Measurements from ENCODE around the gene KCNJ4.
"Not testable (repeated sequence)": the region's sequence is repeated elsewhere in the genome, so short reads cannot be mapped to it uniquely, and the experiment has no call there.

The KCNJ4 gene

DNA sequence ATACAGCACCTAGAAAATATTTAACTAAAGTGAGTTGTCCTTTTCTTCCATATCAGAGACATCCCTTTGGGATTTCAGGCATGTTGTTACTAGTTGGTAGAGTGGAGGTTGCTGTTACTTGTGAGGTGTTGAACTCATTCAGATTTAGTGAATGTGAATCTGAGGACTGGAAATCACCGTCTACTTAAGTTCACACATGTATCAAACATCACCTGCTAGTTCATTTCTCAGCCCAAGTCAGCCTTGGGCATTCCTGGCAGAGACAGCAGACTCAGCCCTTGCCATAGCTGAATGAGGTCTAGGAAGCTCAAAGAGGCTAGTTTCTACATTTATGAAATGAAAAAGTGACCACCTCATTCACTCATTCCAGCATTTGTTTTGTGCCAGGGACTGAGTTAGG, 22.6 kb upstream of the KCNJ4 start:
- peaks cover 11% of the 10 kb centered on the region; the same call in 1 of the 2 replicates for H3K36me3 ChIP-seq (ENCODE audit: insufficient read depth, low read length)
- H2AFZ ChIP-seq (ENCODE audit: low read length) = no peak overlapping the region
- no peaks in the 10 kb centered on the region for H3K9me3 ChIP-seq (ENCODE audit: insufficient read depth, low read depth, low read length)

DNA sequence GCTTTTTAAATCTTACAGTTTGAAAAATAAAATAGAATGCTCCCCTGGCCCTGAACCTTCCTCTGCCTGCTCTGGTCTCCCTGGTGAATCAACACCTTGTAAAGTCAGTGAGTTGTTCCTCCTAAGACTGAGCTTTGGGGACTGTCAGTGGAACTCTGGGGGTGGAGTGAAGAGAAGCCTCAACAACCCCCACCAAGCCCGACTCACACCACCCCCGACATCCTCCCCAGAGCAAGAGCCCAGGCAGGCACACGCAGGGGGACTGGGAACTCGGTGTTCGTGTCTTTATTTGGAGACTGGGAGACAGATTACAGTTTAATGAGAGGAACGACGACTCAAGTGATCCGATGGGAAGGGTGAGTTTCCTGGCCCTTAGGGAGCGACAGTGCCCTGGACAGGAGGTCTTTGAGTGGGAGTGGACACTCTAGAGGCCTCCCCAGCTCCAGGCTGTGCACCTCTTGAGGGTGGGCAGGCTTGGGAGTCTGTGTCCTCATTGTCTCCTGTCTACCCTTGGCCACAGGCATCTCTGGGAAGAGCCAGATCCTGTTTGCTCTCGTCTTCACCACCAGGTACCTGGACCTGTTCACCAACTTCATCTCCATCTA, 19.1 kb upstream of the KCNJ4 start:
- Histone ChIP-seq H3K36me3 (ENCODE audit: insufficient read depth, low read length) (no peaks in the 10 kb centered on the region), H3F3A (ENCODE audit: low read depth) (no peaks in the 10 kb centered on the region), H3K4me3 (ENCODE audit: low read length, poor library complexity, severe bottlenecking) (no peak overlapping the region), H3K9me2 (replicated peaks; ENCODE audit: low read depth, low read length) (no peaks in the 10 kb centered on the region), H3K4me1 (ENCODE audit: insufficient read depth, low read length, poor library complexity, severe bottlenecking) (no peaks in the 10 kb centered on the region), H3K79me2 (ENCODE audit: insufficient read depth, low read length) (no peaks in the 10 kb centered on the region), H3K27me3 (ENCODE audit: insufficient read depth, low read length, poor library complexity, severe bottlenecking) (no peaks in the 10 kb centered on the region), H2AFZ (ENCODE audit: low read length) (no peak overlapping the region), H3K4me2 (ENCODE audit: low read depth, low read length, poor library complexity, severe bottlenecking) (no peak overlapping the region), H3K9me3 (ENCODE audit: insufficient read depth, low read depth, low read length) (no peaks in the 10 kb centered on the region), H4K20me1 (ENCODE audit: insufficient read depth, low read length, poor library complexity, severe bottlenecking) (no peaks in the 10 kb centered on the region), H3K9ac (ENCODE audit: low read depth, low read length, poor library complexity, severe bottlenecking) (no peak overlapping the region)
- no peak for TF ChIP-seq EZH2phosphoT487 (IDR thresholded peaks at IDR 0.05; ENCODE audit: borderline replicate concordance)
- TF ChIP-seq, protein P1, sequence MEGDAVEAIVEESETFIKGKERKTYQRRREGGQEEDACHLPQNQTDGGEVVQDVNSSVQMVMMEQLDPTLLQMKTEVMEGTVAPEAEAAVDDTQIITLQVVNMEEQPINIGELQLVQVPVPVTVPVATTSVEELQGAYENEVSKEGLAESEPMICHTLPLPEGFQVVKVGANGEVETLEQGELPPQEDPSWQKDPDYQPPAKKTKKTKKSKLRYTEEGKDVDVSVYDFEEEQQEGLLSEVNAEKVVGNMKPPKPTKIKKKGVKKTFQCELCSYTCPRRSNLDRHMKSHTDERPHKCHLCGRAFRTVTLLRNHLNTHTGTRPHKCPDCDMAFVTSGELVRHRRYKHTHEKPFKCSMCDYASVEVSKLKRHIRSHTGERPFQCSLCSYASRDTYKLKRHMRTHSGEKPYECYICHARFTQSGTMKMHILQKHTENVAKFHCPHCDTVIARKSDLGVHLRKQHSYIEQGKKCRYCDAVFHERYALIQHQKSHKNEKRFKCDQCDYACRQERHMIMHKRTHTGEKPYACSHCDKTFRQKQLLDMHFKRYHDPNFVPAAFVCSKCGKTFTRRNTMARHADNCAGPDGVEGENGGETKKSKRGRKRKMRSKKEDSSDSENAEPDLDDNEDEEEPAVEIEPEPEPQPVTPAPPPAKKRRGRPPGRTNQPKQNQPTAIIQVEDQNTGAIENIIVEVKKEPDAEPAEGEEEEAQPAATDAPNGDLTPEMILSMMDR (conservative IDR thresholded peaks at IDR 0.05; ENCODE audit: low read length) = no peak

More for the DNA sequence above, 22.6 kb upstream of the KCNJ4 start:
- no peaks in the 10 kb centered on the region for H3K9me2 ChIP-seq (replicated peaks; ENCODE audit: low read depth, low read length)
- no peaks in the 10 kb centered on the region for H4K20me1 ChIP-seq (ENCODE audit: insufficient read depth, low read length, poor library complexity, severe bottlenecking)
- H3K79me2 ChIP-seq (ENCODE audit: insufficient read depth, low read length) = no peaks in the 10 kb centered on the region
- H3K4me2 ChIP-seq (ENCODE audit: low read depth, low read length, poor library complexity, severe bottlenecking) = no peak overlapping the region
- no peak overlapping the region for H3K9ac ChIP-seq (ENCODE audit: low read depth, low read length, poor library complexity, severe bottlenecking)
- no peak overlapping the region for H3K4me3 ChIP-seq (ENCODE audit: low read length, poor library complexity, severe bottlenecking)
- no peaks in the 10 kb centered on the region for H3K4me1 ChIP-seq (ENCODE audit: insufficient read depth, low read length, poor library complexity, severe bottlenecking)
- H3F3A ChIP-seq (ENCODE audit: low read depth) = no peaks in the 10 kb centered on the region
- TF ChIP-seq EZH2phosphoT487 (IDR thresholded peaks at IDR 0.05; ENCODE audit: borderline replicate concordance) = no peak
- TF ChIP-seq, protein P1 (conservative IDR thresholded peaks at IDR 0.05; ENCODE audit: low read length) = no peak
- H3K27me3 ChIP-seq (ENCODE audit: insufficient read depth, low read length, poor library complexity, severe bottlenecking) = no peaks in the 10 kb centered on the region

DNA sequence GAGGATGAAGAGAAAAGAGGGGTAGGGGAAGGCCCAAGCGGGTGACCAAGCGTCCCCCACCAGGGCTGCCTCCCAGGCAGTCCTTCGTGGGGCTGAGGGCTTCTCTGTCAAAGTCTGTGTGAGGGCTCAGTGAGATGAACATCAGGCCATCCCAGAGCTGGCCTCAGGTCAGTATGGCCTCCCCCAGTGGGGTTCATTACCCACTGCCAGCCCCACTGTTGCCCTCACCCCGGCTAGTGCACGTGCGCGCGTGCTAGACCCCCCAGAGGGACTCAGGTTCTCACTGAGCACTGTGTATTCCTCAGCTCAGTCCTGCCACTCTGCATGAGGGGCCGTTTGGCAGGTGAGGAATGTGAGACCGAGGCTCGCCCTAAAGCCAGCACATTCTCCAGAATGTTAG, 16.2 kb upstream of the KCNJ4 start:
- Histone ChIP-seq H3K4me2 (ENCODE audit: low read depth, low read length, poor library complexity, severe bottlenecking) (no peak overlapping the region), H3K79me2 (ENCODE audit: insufficient read depth, low read length) (no peaks in the 10 kb centered on the region), H3K27me3 (ENCODE audit: insufficient read depth, low read length, poor library complexity, severe bottlenecking) (peaks cover 6% of the 10 kb centered on the region), H3K9ac (ENCODE audit: low read depth, low read length, poor library complexity, severe bottlenecking) (no peak overlapping the region), H3K9me2 (replicated peaks; ENCODE audit: low read depth, low read length) (no peaks in the 10 kb centered on the region), H4K20me1 (ENCODE audit: insufficient read depth, low read length, poor library complexity, severe bottlenecking) (no peaks in the 10 kb centered on the region), H3F3A (ENCODE audit: low read depth) (no peaks in the 10 kb centered on the region), H3K4me1 (ENCODE audit: insufficient read depth, low read length, poor library complexity, severe bottlenecking) (no peaks in the 10 kb centered on the region), H3K9me3 (ENCODE audit: insufficient read depth, low read depth, low read length) (no peaks in the 10 kb centered on the region), H3K4me3 (ENCODE audit: low read length, poor library complexity, severe bottlenecking) (no peak overlapping the region), H2AFZ (ENCODE audit: low read length) (no peak overlapping the region), H3K36me3 (ENCODE audit: insufficient read depth, low read length) (no peaks in the 10 kb centered on the region)
- TF ChIP-seq EZH2phosphoT487 (IDR thresholded peaks at IDR 0.05; ENCODE audit: borderline replicate concordance) = no peak
- TF ChIP-seq, protein P1 (conservative IDR thresholded peaks at IDR 0.05; ENCODE audit: low read length) = no peak

DNA sequence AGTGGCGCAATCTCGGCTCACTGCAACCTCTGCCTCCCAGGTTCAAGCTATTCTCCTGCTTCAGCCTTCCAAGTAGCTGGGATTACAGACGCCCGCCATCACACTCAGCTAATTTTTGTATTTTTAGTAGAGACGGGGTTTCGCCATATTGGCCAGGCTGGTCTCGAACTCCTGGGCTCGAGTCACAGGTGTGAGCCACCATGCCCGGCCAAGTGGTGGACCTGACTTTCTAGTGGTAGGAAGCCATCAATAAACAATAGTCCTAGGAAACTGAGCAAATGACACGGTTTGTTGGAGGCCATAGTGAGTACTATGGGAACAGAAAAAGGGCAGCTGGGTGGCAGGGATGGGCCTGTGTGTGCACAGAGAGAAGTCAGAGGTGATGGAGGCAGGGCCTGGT, 15.2 kb upstream of the KCNJ4 start:
- H4K20me1 ChIP-seq (ENCODE audit: insufficient read depth, low read length, poor library complexity, severe bottlenecking); H3K36me3 ChIP-seq (ENCODE audit: insufficient read depth, low read length); H3K4me1 ChIP-seq (ENCODE audit: insufficient read depth, low read length, poor library complexity, severe bottlenecking); H3K4me2 ChIP-seq (ENCODE audit: low read depth, low read length, poor library complexity, severe bottlenecking); H3K79me2 ChIP-seq (ENCODE audit: insufficient read depth, low read length); H3F3A ChIP-seq (ENCODE audit: low read depth); H2AFZ ChIP-seq (ENCODE audit: low read length); H3K4me3 ChIP-seq (ENCODE audit: low read length, poor library complexity, severe bottlenecking); H3K9me3 ChIP-seq (ENCODE audit: insufficient read depth, low read depth, low read length); H3K27me3 ChIP-seq (ENCODE audit: insufficient read depth, low read length, poor library complexity, severe bottlenecking); H3K9me2 ChIP-seq (replicated peaks; ENCODE audit: low read depth, low read length); H3K9ac ChIP-seq (ENCODE audit: low read depth, low read length, poor library complexity, severe bottlenecking): not testable (repeated sequence)
